Stimulated activated effector memory CD8-positive, alpha-beta T cell treated with anti-CD3 and anti-CD28 coated beads, Interleukin-12 subunit alpha, Interleukin-12 subunit beta, amount 100 ng/mL, for 72 hours (primary cell): ENCODE results near the gene MUC20.
A peak's percentile ranks its signal among the peaks of the same experiment; 100 is the strongest.
"Not testable (repeated sequence)": the region's sequence is repeated elsewhere in the genome, so short reads cannot be mapped to it uniquely, and the experiment has no call there.

Experiments
- ATAC-seq: fragments of 150-1000 bp; cut with Tn5 transposase; 2 replicates; pipeline ENCODE4 v1.10.0; 2021
- DNase-seq, 2 donors: peaks; one replicate each; pipeline ENCODE4 v3.0.0; 2021 to 2022; ENCODE audit warnings: low spot score in 2 of 2
- H3K27ac Mint-ChIP-seq: one replicate; pipeline ENCODE4 v1.8.0; 2022; ENCODE audit warnings: mild to moderate bottlenecking, mixed read lengths
- H3K36me3 Mint-ChIP-seq: one replicate; pipeline ENCODE4 v1.8.0; 2022; ENCODE audit warnings: mild to moderate bottlenecking, mixed read lengths
- H3K4me1 Mint-ChIP-seq: one replicate; pipeline ENCODE4 v1.8.0; 2022; ENCODE audit warnings: mixed read lengths
- H3K4me3 Mint-ChIP-seq: one replicate; pipeline ENCODE4 v1.8.0; 2022; ENCODE audit warnings: mild to moderate bottlenecking, mixed read lengths
- H3K9me3 Mint-ChIP-seq: one replicate; pipeline ENCODE4 v1.8.0; 2022; ENCODE audit warnings: mixed read lengths

MUC20 gene

DNA sequence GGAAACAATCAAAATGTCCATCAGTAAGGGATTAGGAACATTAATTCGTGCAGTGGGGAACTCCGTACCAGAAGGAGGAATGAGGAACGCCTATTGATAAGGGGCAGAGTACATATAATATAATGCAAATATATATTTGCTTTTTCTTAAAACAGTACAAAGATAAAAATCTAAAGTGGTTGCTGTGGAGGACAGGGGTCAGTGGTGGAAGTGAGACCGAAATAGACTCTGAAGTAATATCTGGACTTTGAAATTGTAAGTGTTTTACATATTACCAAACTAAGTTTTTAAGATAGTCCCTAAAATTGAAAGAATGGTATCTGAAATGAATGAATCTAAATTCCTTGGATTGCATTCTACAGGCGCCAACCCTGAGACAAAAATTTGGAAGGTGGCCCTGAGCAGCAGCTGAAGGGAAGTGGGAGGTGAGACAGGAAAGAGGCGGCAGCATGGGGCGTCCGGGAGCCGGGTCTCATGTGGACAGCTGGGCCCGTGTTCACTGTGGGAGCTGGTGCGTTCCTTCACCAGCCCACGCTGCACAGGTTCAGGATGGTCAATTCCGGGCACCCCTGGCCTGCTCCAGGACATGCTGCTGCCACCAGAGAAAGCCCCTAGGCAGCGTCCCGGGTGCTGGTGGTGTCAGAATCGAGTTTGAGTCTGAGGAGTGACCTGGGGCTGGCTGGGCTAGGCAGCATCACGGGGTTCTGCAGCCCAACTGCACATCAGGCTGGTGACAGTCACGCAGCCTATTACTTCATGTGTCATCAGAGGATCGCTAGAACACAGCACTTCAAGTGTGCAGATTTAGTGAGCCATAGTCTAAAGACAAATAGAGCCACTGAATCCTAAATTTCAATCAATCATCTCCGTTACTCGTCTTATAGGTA is 31.4 kb upstream of the MUC20 start:
- not testable (repeated sequence) for H3K4me3 Mint-ChIP-seq, H3K9me3 Mint-ChIP-seq, DNase-seq, ATAC-seq
- Mint-ChIP-seq H3K27ac (peak overlapping the region; percentile 87), H3K4me1 (peaks cover 61% of the 10 kb centered on the region), H3K36me3 (peaks cover 91% of the 10 kb centered on the region)

DNA sequence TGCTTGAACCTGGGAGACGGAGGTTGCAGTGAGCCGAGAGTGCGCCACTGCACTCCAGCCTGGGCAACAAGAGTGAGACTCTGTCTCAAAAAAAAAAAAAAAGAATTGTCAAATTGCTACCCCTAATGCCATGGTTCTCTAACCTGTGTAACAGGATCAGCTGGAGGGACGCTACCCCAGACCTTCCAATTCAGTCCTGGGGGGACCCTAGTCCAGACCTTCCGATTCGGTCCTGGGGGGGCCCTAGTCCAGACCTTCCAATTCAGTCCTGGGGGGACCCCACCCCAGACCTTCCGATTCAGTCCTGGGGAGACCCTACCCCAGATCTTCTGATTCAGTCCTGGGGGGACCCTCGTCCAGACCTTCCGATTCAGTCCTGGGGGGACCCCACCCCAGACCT is 29.8 kb upstream of the MUC20 start:
- H3K4me3 Mint-ChIP-seq = peak overlapping the region; percentile 59
- peak overlapping the region; percentile 96 for H3K27ac Mint-ChIP-seq
- peaks cover 60% of the 10 kb centered on the region for H3K4me1 Mint-ChIP-seq

DNA sequence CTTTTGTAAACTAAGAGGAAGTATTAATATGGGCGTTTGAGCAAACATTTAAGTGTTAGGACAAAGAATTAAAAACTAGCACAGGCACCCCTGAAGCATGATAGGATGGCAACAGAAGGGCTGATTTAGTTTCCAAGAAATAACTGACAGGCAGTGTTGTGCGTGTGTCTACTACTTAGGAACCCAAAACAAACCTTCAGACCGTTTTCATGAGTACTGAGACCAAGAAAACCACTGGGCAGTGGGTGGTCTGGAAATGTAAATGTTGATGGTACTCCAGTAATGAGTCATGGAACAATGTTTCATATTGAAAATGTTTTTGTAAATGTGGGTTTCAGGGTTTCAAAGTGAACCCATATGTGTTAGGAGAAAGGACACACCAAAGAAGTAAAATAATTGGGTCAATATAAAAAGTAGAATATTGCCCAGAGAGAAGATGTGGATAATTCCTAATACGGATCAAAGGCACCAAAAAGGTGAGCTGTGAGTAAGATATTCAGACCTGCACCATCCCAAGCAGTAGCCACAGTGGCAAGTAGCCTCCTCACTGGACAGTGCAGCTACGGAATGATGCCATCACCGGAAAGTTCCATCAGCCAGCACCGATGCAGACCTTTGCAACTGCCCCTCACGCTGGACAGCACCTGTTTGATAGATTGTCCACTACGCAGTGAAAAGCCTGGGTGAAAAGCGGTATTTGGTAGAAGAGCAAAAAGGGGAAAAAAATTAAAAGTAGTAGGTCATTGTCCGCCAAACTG is 29.0 kb upstream of the MUC20 start:
- peaks cover 55% of the 10 kb centered on the region for H3K4me1 Mint-ChIP-seq
- peak overlapping the region; percentile 96 for H3K27ac Mint-ChIP-seq
- DNase-seq, H3K9me3 Mint-ChIP-seq: not testable (repeated sequence)
- peak; percentile 55 for ATAC-seq
- H3K4me3 Mint-ChIP-seq = peak overlapping the region; percentile 59
- peaks cover 85% of the 10 kb centered on the region for H3K36me3 Mint-ChIP-seq

More for the DNA sequence above, 29.8 kb upstream of the MUC20 start:
- peak in 1 of 2 donors; percentile 58 for DNase-seq
- peak; percentile 25 for ATAC-seq
- Mint-ChIP-seq H3K9me3 (no peaks in the 10 kb centered on the region), H3K36me3 (peaks cover 85% of the 10 kb centered on the region)

GRCh38 chr3:195692354-195692685 is 28.5 kb upstream of the MUC20 start:
- Mint-ChIP-seq H3K9me3 (no peaks in the 10 kb centered on the region), H3K36me3 (peaks cover 85% of the 10 kb centered on the region), H3K27ac (peak overlapping the region; percentile 96), H3K4me1 (peaks cover 55% of the 10 kb centered on the region), H3K4me3 (peak overlapping the region; percentile 59)
- ATAC-seq (no peak), DNase-seq (no peak)

DNA sequence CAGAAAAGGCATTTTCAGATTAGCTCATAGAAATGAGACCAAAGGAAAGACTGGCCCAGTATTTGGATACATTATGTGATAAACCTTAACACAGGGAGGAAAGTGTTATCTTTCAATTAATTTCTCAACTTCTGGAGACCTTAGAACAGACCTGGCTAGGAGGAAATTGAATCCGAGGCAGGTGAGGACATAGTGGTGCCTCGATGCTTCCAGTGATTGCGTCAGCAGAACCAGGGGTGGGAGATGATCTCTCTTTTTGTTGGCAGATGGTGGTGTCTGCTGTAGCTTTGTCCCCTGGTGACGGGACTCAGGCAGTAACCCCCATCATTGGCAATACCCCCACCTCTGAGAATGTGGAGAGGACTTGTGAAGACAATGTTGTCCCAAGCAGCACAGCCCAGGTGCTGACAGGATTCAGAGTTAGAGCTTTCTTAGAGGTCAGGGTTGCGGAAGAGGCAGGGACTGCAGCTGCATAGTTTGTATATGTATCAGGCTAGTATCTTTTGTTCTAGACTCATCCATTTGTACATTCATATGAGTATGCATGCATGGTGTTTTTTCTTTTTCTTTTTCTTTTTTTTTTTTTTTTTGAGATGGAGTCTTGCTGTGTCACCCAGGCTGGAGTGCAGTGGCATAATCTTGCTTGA is 27.9 kb upstream of the MUC20 start:
- peaks cover 56% of the 10 kb centered on the region for H3K4me1 Mint-ChIP-seq
- peaks cover 85% of the 10 kb centered on the region for H3K36me3 Mint-ChIP-seq
- H3K27ac Mint-ChIP-seq = peak overlapping the region; percentile 96
- H3K4me3 Mint-ChIP-seq = peak overlapping the region; percentile 59
- no peaks in the 10 kb centered on the region for H3K9me3 Mint-ChIP-seq
- DNase-seq = no peak
- ATAC-seq = peak; percentile 31

DNA sequence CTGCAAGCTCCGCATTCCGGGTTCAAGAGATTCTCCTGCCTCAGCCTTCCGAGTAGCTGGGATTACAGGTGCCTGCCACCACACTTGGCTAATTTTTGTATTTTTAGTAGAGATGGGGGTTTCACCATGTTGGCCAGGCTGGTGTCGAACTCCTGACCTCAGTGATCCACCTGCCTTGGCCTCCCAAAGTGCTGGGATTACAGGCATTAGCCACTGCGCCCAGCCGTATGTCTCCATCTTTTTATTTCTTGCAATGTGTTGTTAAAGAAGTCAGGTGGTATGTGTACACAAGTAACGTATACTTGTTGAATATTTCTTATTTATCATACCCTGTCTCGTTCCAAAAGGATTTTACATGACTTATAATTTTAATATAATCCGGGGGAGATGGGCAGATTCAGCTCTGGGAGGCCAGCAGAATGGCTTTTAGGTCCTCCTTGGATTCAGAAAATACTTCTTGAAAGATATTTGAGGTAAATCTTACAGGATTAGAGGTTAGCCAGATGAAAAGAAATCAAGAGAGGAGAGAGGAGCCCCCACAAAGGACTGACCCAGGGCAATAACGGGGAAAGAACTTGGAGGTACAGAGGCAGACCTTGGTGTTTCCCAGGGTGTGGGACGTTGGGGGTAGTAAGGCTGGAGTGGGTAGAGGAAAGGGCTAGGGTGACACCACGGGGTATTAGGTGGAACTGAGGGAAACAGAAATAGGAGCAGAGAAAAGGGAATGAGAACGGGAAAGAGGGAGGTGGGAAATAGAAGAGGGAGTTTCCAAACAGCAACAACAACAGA is 27.2 kb upstream of the MUC20 start:
- DNase-seq (no peak), ATAC-seq (no peak)
- Mint-ChIP-seq H3K9me3 (no peaks in the 10 kb centered on the region), H3K27ac (peak overlapping the region; percentile 96), H3K36me3 (peaks cover 88% of the 10 kb centered on the region), H3K4me3 (no peak overlapping the region), H3K4me1 (peaks cover 63% of the 10 kb centered on the region)

- not testable (repeated sequence) for H3K4me3 Mint-ChIP-seq, ATAC-seq, DNase-seq, H3K9me3 Mint-ChIP-seq
- Mint-ChIP-seq H3K36me3 (peaks cover 85% of the 10 kb centered on the region), H3K27ac (peak overlapping the region; percentile 96), H3K4me1 (peaks cover 61% of the 10 kb centered on the region)
Observed at GRCh38 chr3:195694217-195695076, 26.3 kb upstream of the MUC20 start.

- H3K4me3 Mint-ChIP-seq = no peak overlapping the region
- H3K9me3 Mint-ChIP-seq = no peaks in the 10 kb centered on the region
- peak overlapping the region; percentile 36 for H3K27ac Mint-ChIP-seq
- peak; percentile 11 for ATAC-seq
- DNase-seq = no peak
- peaks cover 49% of the 10 kb centered on the region for H3K4me1 Mint-ChIP-seq
- H3K36me3 Mint-ChIP-seq = peaks cover 85% of the 10 kb centered on the region
Observed at GRCh38 chr3:195696632-195697278, 24.0 kb upstream of the MUC20 start.

DNA sequence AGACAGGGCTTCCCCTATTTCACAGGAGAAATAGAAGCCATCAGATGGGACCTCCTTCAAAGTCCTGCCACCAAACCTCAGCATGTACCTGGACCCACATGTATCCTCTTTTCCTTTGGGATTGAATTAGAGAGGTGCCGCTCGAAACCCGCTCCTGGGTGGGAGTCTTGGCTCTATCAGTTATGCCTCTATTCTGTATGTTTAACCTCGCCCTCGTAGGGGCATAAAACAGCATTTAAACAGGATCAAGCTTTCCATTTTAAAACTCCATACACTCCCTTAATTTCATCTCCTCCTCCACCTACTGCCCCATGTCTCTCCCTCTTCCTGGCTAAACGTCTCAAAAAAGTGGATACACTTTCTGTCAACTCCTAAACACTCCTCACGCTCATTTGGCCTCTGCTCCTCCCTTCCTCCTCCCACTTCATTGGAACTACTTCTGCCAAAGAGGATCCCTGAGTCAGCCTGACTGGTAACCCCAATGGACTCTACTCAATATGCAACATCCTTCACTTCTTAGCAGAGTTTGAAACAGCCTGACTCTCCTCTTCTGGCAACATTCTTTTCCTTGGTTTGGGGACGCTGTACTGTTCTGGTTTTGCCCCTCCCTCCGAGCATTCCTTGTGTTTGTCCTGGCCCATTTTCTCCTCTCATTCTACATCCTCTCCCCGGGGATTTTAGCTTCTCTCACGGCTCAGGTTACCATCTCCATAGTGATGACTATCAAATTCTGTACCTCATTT is 23.0 kb upstream of the MUC20 start:
- ATAC-seq = peak; percentile 35
- Mint-ChIP-seq H3K36me3 (peaks cover 81% of the 10 kb centered on the region), H3K9me3 (no peaks in the 10 kb centered on the region), H3K4me3 (no peak overlapping the region), H3K27ac (peak overlapping the region; percentile 36), H3K4me1 (peaks cover 40% of the 10 kb centered on the region)
- no peak for DNase-seq

DNA sequence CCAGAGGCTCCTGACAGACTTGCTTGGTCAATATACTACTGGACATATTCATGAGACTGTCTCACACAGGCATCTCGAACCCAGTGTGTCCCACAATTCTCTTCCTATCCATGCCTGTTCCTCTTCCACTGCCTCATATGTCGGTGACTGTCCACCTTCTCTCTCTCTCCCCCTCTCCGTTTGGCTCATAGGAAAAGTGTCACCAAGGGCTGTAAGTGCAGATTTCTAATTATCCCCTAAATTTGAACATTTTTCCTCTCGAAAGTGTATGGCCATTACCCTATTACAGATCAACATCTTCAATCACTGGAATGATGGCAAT is 22.5 kb upstream of the MUC20 start:
- Mint-ChIP-seq H3K9me3 (no peaks in the 10 kb centered on the region), H3K4me3 (no peak overlapping the region)

DNA sequence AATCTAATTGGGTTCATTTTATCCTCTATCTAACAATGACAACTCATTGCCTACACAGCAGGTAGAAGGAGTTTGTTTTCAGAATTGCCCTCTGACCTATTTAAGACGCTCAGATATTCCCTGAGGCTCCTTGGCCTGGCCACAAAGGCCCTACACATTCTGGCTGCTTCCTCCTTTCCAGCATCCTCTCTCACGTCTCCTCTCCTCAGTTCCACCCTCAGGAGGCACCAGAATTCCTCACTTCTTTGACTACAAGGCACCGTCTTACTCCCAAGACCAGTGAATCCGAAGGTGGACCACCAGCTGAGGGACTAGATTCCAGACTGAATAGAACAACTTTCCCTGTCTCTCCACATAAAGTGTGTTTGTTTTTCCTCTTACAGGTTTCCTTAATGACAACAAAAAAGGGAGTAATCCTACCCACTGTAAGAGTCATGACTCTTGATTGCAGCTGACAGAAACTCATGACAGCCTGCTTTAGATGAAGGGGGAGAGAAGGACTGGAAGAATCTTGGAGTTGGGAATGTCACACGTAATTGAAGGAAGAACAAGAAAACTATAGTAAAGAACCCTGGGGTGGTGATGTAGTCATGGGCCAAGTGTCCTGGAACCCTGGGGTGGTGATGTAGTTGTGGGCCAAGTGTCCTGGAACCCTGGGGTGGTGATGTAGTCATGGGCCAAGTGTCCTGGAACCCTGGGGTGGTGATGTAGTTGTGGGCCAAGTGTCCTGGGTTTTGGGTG is 22.0 kb upstream of the MUC20 start:
- Mint-ChIP-seq H3K36me3 (peaks cover 70% of the 10 kb centered on the region), H3K4me3 (no peak overlapping the region), H3K9me3 (no peaks in the 10 kb centered on the region), H3K27ac (peak overlapping the region; percentile 36), H3K4me1 (peaks cover 30% of the 10 kb centered on the region)
- DNase-seq (no peak), ATAC-seq (no peak)

More for the DNA sequence above, 22.5 kb upstream of the MUC20 start:
- Mint-ChIP-seq H3K4me1 (peaks cover 34% of the 10 kb centered on the region), H3K36me3 (peaks cover 75% of the 10 kb centered on the region), H3K27ac (peak overlapping the region; percentile 36)
- no peak for DNase-seq
- no peak for ATAC-seq

DNA sequence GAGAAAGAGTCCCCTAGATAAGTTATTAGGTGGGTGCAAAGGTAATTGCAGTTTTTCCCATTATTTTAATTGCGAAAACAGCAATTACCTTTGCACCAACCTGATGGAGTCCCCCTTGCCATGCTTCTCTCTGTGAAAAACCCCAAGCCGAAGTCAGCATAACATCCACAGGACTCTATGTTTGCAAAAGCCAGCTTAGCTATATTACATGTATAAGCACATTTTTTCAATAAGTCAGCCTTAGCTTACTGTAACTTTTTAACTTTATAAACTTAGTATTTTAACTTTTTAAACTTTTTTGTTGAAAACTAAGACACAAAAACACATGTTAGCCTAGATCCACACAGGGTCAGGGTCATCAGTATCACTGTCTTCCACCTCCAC is 21.4 kb upstream of the MUC20 start:
- Mint-ChIP-seq H3K4me3 (no peak overlapping the region), H3K9me3 (no peaks in the 10 kb centered on the region), H3K27ac (peak overlapping the region; percentile 7), H3K4me1 (peaks cover 27% of the 10 kb centered on the region), H3K36me3 (peaks cover 65% of the 10 kb centered on the region)
- no peak for ATAC-seq
- no peak for DNase-seq

DNA sequence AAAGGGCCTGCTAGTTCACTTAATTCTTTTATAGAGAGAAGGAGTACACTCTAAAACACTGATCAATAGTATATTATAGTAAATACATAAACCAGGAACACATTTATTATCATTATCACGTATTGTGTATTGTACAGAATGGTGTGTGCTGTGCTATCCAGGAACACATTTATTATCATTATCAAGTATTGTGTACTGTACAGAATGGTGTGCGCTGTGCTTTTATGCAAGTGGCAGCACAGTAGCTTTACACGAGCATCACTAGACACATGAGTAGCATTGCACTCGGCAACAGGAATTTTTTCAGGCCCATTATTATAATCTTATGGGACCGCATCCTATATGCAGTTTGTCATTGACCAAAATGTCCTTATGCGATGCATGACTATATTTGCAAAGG is 20.9 kb upstream of the MUC20 start:
- no peak overlapping the region for H3K4me3 Mint-ChIP-seq
- peak overlapping the region; percentile 7 for H3K27ac Mint-ChIP-seq
- H3K4me1 Mint-ChIP-seq = peaks cover 27% of the 10 kb centered on the region
- H3K36me3 Mint-ChIP-seq = peaks cover 65% of the 10 kb centered on the region
- no peaks in the 10 kb centered on the region for H3K9me3 Mint-ChIP-seq
- ATAC-seq (no peak), DNase-seq (no peak)
